Suppressor macrophage treated with lipopolysaccharide for 1 hour (primary cell): ENCODE data around the gene FBXO15.

ENCODE experiments used
- DNase-seq, 3 donors: peaks; one replicate each; pipeline ENCODE4 v3.0.0-alpha.2; 2020 to 2022

The FBXO15 gene

DNA sequence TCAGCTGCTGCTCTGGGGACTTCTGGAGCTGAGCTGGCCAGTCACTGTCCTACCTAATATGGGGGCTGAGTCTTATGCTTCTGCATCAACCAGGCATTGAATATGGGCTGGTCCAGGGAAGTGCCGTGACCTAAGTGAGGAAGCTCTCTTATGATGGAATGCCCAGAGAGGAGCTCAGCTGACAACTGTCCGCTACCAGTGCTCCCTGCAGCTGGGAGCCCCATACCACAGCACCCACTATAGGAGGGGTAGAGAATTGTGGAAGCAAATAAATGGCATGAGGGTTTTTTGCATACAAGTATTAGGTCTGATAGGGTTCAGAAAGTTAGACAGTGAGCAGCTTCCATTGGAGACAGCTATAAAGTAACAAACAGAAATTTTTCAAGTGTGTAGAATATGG is 5.2 kb upstream of the FBXO15 start:
- peak; percentile 54 to 69 (median 68) for DNase-seq

DNA sequence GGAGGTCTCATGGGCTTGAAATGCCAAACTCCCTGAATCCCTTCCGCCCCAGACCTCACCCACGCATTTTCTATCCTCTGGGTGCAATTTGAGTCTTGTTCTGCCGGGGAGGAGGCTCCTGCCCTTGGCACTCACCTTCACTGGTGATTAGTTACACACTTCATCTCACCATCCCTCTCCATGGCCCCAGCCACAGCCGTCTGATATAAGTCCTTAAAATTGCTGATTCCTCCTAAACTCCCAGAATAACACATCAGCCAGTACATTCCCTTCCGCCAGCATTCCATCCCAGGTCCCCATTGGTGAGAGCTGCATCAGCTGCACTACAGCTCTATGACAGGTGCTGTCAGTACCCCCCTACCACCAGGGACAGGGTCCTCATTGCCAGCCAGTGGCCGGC is 4.6 kb upstream of the FBXO15 start:
- DNase-seq: no peak

DNA sequence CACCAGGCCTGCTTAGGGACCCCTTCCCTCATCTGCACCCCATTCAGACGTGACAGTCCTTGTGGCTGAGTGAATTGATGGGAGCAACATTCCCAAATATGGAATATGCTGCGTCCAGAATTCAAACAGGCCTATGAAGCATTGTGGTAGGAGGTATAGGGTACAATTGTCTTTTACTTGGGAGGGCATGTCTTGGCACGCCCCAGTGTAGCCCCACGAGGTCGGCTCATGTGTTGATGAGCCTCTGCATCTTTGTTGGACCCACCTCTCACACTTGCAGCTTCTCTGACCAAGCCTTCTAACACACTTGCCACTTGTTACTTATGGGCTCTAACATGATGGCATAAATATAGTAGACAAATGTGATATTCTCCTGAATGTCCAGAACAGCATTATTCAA is 2.2 kb upstream of the FBXO15 start:
- no peak for DNase-seq

DNA sequence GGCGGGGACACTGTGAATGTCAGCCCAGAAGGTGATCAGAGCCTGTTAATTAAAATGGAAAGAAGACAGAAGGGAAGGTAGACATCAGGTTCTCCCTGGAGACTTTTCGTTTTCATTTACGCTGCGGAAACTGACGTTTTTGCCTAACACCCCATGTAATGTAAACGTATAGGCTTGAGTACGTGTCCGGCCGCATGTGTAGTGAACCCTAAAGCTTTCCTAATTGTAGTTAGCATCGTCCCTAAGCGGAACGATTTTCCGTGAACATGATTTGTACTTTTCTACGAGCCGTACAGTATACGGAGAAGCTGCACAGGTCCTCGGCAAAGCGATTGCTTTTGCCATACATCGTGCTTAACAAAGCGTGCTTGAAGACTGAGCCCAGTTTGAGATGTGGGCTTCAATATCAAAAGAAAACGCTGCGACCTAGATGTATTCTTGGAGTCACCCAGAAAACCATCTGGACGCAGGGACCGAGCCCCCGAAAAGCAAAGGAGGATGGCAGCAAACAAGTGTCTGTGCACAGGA is 973 bp upstream of the FBXO15 start:
- DNase-seq: no peak

DNA sequence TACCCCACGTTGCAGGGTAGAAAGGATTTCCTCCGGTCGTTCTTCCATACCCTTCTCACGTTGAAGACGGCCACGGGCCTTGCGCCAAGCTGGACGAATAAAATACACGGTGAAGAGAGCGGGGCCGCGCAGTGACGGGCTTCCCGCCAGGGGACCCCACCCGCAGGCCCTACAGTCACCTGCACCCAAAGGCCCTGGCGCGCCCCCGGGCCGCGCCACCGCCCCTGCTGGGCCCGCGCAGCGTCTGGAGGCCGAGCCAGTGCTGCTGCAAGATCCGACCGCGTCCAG is 199 bp downstream of the FBXO15 start:
- DNase-seq: no peak

DNA sequence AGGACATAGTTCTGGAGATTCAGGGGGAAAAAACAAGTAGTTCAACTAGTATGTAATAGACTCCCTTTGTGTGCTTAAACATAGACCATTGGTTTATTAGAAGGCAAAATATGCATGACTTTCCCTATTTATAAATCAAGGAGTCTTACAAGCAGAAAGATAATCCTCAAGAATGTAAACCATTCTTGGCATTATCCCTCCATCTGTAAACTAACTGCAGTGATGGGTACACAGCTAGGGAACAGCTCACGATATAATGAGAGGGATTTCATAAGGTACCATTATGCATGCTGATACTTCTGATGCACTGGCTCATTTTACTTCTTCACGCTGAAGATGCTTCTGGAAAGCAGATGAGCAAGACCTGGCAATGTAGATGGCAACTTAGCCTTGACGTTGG is 878 bp downstream of the FBXO15 start:
- DNase-seq: no peak

DNA sequence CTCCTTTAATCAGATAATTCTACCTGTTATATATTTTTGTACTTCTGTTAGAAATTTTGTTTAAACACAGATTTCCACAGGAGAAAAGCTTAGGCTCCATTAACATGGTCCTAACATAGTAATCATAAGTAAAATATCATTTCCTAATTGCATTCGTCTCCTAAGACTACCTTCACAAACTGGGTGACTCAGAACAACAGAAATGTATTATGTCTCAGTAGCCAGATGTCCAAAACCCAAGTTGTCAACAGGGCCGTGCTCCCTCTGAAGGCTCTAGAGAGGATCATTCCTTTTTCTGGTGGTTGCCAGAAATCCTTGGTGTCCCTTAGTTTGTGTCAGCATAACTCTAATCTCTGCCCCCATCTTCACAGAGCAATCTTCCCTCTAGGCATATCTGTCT is 5.4 kb downstream of the FBXO15 start:
- no peak for DNase-seq

DNA sequence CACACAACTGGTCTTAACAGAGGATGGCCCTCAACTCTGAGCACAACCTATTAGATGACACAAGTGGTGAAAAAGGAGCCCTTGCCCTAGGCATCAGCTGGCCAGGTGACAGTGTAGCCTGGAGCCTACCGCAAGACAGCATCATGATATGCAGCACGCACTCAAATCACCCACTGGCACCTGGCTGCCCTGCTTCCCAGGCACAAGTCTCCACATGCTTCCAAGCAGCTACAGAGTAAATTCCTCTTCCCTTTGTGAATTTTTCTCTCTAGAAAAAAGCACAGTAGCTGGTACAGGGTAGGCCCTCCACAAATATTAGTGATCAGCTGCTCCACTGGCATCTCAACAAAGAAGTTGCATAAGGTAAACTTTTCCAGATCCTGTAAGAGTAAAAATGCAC is 6.0 kb downstream of the FBXO15 start:
- DNase-seq: no peak

DNA sequence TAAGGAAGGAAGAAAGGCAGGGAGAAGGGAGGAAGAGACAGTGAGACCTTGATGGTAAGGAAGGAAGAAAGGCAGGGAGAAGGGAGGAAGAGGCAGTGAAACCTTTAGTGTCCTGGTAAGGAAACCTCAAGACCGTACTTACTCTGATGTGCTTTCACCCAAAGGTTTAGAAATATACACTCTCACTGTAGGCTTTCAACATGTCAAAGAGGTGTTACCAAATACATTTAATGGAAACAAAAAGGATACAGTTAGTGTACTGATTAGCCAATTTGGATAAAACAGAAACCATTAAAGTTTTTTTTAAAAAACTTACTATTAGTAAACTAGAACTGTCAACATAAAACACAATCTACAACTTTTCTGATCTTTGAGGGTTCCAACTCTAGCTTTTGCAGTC is 7.1 kb downstream of the FBXO15 start:
- DNase-seq: peak in 2 of 3 donors; percentile 38 to 54

DNA sequence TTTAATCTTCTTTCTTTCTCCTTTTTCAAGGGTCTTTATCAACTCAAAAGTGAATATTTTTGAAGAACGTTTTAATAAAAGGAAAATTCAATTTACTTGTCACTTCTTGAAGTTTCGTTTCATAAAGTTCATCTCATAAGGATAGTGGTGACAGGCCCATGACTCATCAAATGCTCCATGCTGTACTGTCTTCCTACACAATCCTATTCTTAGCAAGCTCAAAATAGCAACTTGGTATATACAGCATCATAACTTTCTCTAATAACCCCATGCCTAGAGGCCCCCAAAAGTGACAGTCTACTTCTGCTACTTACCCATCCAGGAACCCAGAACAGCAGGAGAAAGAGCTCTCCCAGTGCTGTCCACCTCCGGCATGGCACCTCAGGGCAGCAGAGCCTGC is 7.7 kb downstream of the FBXO15 start:
- peak; percentile 82 to 93 (median 92) for DNase-seq

DNA sequence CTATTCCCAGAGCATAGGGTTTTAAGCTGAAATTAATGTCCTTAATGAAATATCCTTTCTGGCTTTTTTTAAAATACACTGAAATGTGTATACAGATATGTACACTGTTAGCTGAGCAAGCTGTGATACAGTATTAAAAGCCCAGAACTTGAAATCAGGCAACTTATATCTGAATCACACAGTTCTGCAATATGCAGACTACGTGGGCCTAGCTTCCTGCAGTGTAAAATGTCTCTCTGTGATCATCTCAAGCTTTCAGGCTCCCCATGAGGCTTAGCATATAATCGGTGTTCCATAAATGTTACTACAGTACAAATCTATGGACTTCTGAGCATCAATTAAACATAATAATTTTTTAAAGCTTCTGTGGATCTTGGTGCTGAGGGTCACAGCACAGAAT is 8.2 kb downstream of the FBXO15 start:
- peak; percentile 74 to 90 (median 88) for DNase-seq

DNA sequence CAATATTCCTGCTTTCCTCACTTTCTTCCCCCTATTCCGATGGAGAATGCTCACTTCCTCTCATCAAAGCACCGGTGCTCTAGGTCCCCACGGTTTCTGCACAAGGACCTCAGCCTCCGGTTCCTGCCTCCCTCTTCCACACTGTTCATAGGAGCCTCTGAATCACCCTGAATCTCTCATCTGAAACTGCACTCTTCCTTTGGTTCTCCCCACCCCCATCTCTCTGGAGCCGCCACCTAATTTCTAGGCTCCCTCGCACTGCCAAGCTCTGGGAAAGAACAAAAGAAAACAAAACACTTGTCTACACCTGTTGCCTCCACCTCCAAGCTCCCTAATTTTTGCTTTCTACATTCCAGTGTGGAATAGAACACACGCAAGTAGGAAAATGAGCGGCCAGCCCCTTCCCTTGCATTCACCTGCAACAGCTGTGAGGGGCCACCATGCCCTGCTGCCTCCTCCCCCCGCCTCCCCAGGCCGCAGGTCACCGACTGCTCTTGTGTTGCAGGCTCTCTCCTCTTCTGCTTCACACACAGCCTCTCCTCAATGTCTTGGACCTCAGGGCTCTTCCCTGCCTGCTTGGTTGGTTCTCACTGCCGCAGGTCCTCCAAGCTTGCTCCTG is 9.6 kb downstream of the FBXO15 start:
- DNase-seq: no peak

DNA sequence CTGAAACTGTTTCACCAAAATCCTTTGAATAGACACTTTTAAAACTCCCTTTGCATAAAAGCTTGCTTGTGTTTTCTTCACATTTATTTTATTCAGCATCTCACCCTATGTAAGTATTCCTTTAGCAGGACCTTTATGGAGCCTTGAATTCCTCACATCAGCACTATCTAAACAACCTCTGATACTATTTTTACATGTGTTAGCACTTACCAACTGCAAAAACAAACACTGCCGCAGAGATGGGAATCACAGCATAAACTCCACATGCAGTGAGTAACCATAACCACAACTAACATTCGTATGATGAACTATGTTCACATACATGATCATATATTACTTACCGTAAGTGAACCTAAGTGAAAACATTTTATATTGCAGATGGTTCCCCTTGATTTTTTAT is 15.4 kb downstream of the FBXO15 start:
- no peak for DNase-seq

DNA sequence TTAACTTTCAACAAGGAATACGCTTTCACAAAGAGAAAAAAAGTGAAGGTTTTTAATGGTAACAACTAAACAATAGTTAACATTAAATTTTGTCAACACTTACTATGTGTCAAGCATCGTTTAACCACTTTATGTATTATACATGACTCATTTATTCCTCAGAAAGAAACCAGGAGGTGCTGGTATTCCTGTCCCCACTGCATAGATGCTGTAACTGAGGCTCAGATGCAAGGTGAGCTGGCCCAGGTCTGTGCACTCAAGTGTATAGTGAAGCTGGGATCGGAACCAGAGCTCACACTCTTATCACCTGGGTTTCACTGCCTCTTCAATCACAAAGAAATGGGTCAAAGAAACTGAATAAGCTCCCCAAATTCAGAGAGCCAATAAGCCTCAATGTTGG is 16.5 kb downstream of the FBXO15 start:
- no peak for DNase-seq

DNA sequence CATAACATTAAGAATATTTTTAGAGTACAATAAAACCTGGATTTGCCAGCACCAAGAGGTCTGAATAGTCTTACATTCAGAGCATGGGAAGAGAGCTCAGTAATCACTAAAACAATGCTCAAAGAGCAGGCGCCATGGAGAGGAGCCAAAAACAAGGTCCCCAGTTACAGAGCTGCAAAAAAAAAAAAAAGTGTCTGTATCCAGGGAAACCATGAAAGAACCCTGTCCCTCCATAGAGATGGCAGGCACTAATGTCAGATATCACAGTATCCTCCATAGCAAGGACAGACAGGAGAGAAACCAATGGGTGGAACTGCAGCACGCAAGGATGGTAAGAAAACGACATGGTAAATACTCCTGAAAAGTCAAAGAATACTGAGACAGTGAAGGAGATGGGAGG is 19.5 kb downstream of the FBXO15 start:
- DNase-seq: no peak

DNA sequence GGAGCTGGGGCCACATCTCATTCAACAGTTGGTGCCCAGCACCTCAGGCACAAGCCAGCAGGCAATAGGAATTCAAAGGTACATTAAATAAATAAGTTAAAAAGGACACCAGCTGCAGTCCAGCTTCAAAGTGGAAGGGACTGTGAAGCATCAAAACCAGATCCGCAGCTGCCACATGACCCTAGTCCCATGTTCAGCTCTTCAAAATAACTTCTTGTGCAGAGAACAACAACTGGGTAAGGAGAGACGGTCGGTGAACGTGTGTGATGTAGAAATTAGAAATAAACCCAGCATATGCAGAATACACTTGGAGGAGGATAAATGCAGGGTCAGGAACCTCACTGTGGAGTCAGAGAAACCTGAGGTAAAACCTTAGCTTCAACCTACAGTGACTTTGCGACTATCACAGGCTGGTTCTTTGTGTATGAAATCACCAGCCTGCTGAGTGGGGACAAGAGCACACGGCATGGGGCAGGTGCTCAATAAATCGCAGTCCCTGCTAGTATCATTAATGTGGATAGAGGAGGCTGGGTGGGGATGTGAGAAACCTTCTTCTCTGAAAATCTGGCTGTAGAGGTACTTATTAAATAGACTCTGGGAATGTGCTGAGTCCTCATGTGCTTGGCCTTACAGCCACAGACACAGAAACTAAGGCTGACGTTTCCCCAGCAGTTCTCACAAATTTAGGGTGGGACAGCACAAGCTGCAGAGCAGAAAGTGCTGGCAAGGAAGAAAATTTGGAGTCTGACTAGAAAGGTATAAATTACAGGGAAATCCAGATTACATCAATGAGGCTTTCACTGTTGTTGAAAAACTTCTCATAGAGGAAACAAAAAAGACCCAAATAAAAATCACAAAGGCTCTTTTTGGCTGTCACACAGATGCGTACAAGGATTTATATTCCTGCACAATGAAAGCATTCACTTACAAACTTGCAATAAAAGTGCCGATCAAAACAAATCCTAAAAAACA is 20.7 kb downstream of the FBXO15 start:
- DNase-seq: no peak

DNA sequence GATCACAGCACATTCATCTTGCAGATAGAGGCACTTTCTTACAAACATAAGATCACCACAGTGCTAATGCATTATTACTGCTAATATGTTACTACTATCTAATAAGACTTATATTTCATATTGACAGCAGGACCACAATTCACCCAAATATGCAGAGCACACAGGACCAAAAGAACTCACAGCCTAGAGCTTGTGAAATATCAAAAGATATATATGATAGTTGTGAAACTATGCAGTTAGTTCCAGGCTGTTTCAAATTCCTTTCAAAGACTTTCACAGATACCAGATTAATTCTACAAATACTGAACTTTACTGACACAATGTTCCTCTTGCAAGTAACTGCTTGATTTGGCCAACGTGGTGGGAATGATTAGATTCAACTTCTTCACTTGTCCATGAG is 23.0 kb downstream of the FBXO15 start:
- no peak for DNase-seq

DNA sequence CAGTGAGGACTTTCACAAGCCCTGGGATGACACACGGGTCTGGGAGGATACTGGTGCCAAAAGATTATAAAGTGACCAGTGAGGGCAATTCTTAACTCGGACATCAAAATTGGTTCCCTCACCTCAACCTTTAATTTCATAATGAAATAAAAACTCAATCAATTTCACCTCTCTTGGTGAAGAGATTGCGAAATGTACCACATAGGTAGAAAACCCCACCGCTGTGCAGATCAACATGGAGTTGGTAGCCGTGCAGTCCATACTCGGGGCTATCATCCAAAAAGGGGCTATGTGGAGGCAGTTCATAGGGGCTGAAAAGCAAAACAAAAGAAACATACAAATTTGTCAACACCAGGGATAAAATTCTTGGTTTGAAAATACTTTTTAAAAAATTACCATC is 24.4 kb downstream of the FBXO15 start:
- no peak for DNase-seq

DNA sequence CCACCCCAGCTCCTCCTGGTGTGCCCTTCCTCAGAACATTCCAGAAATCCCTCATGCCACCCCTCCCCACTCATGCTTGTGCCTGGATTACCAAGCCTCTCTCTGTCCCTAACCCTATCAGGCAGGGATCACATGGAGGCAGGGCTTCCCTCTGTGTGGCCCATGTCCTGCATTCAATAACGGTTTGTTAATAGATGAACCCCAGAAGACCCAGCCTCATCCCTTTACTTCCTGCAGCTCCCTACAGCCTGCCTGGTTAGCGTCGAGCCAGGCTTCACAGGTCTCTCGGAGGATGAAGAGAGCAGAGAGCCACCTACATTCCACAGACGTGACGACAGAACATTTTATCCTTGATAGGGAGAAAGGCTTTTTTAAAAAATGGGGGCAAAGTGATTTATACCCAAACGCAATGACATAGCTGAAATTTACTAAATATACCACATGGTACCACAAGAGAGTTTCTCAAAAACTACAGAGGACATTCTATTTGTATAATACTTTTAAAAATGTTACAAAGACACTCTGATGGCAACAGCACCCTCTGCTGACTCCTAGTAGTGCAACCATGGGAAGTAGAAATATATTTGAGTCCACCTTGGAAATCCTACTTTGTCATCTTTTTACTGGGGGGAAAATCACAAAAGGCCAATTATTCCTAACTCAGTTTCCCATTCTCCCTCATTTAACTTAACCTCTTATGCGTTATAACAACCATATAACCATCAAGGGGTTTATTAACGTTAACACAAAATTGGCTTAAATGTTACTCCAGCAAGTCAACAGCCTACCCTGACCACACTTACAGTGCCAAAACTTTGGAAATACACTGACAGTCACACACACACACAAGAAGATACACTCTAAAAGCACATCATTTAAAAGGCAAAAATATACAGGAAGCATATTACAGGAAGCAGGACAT is 30.7 kb downstream of the FBXO15 start:
- DNase-seq: peak; percentile 45 to 60 (median 49)

DNA sequence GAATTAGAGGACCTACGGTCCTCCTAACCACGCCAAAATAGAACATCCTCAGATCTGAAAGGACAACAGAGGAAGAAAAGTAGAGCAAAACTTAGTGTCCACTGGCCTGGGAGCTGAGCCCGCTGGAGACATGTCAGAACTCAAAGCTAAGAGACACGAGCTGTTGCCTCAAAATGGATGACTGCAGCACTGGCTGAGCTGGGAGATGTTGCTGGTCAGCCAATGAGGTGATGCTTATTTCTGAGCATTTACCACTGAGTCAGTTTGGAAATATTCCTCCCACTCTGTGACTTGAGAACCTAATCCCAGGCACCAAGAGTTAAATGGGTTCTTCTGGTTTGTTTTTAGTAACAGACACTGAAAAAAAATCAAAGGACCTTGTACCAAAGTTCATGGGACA is 32.6 kb downstream of the FBXO15 start:
- no peak for DNase-seq

DNA sequence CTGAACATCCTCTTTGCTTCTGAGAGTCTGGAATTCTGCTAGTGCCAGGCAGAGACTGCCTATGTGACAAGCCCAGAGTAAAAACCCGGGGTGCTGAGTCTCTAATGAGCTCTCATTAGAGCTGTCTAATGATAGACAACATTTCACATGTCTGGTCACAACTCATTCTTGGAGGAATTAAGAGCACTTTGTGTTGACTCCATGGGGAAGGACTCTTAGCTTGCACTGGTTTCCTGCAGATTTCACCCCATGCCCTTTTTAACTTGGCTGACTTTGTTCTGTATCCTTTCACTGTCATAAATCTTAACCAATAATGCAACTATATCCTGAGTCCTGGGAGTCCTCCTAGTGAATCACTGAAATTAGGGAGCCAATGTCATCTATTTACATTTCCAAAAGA is 33.5 kb downstream of the FBXO15 start:
- no peak for DNase-seq

DNA sequence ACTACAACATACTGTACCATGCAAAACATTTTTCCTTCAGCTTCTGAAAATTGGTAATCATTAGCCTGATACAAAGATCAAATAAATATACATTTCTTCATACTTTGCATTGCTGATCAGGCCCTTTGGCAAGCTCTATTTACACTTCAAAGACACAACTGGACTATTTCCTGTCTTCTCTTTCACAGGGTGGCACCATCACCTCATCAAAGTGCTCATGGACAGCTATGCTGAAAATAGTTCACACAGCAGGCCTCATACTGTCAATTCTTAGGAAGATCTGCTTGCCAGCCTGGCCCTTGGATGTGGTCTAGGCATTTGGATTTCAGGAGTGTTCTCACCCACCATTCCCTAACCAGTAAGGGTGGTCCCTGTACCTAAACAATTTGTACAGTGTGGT is 33.9 kb downstream of the FBXO15 start:
- no peak for DNase-seq

DNA sequence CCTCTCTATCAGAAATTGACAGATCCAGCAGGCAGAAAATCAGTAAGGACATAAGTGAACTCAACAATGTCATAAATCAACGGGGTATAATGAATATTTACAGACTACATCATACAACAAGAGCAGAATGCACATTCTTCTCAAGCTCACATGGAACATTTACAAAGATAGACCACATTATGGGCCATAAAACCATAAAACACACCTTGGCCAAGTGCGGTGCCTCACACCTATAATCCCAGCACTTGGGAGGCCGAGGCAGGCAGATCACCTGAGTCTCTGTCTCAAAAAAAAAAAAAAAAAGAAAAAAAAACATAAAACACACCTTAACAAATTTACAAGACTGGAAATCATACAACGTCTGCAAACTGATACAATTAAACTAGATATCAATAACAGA is 36.7 kb downstream of the FBXO15 start:
- DNase-seq: no peak
